MM.1S (cell line): ENCODE results near the gene MYO1F.
"Not testable (repeated sequence)": the region's sequence is repeated elsewhere in the genome, so short reads cannot be mapped to it uniquely, and the experiment has no call there.

Experiments used
- DNase-seq: peaks from one replicate; pipeline ENCODE4 v3.0.0-alpha.2; 2015
- H2AFZ ChIP-seq: fragments of 300-600 bp; sonication (generic); 2 replicates; pipeline ENCODE4 v1.6.0; 2016; ENCODE audit warnings: antibody characterized with exemption, low read length
- H3F3A ChIP-seq: fragments of 300-600 bp; sonication (generic); 2 replicates; pipeline ENCODE4 v1.6.1; 2016; ENCODE audit warnings: mild to moderate bottlenecking, antibody characterized with exemption, low read length, moderate library complexity, mixed read lengths; ENCODE audit not compliant: insufficient read depth
- H3K27ac ChIP-seq: fragments of 300-600 bp; sonication (generic); 2 replicates; pipeline ENCODE4 v1.5.1; 2016; ENCODE audit warnings: mild to moderate bottlenecking, low read length
- H3K27me3 ChIP-seq: fragments of 300-600 bp; sonication (generic); replicated peaks from 2 replicates; pipeline ENCODE4 v1.6.0; 2016; ENCODE audit warnings: low read length; ENCODE audit not compliant: insufficient read depth
- H3K36me3 ChIP-seq: fragments of 300-600 bp; sonication (generic); replicated peaks from 2 replicates; pipeline ENCODE4 v1.6.1; 2016; ENCODE audit warnings: mild to moderate bottlenecking, low read length, mixed read lengths; ENCODE audit not compliant: insufficient read depth
- H3K4me1 ChIP-seq: fragments of 300-600 bp; sonication (generic); 2 replicates; pipeline ENCODE4 v1.6.1; 2016; ENCODE audit warnings: low read length, mixed read lengths
- H3K4me2 ChIP-seq: fragments of 300-600 bp; sonication (generic); 2 replicates; pipeline ENCODE4 v1.6.0; 2016; ENCODE audit warnings: low read depth, low read length
- H3K4me3 ChIP-seq: fragments of 300-600 bp; sonication (generic); 2 replicates; pipeline ENCODE4 v1.5.1; 2016; ENCODE audit warnings: low read length, mixed read lengths
- H3K79me2 ChIP-seq: fragments of 300-600 bp; sonication (generic); 2 replicates; pipeline ENCODE4 v1.6.1; 2016; ENCODE audit warnings: mixed run types, low read length, mixed read lengths
- H3K9ac ChIP-seq: fragments of 300-600 bp; sonication (generic); 2 replicates; pipeline ENCODE4 v1.6.1; 2016; ENCODE audit warnings: low read length, mixed read lengths
- H3K9me2 ChIP-seq: fragments of 300-600 bp; sonication (generic); replicated peaks from 2 replicates; pipeline ENCODE4 v1.6.1; 2016; ENCODE audit warnings: mild to moderate bottlenecking, low read length, mixed read lengths; ENCODE audit not compliant: insufficient read depth
- H3K9me3 ChIP-seq: fragments of 300-600 bp; sonication (generic); replicated peaks from 2 replicates; pipeline ENCODE4 v1.6.1; 2016; ENCODE audit warnings: mild to moderate bottlenecking, low read length, mixed read lengths; ENCODE audit not compliant: insufficient read depth
- H4K20me1 ChIP-seq: fragments of 300-600 bp; sonication (generic); 2 replicates; pipeline ENCODE4 v1.6.1; 2016; ENCODE audit warnings: mild to moderate bottlenecking, low read length, moderate library complexity, mixed read lengths; ENCODE audit not compliant: insufficient read depth
- EZH2 ChIP-seq: fragments of 300-600 bp; sonication (generic); optimal IDR thresholded peaks from 2 replicates; pipeline ENCODE3; 2017; ENCODE audit warnings: low read depth, mild to moderate bottlenecking, antibody characterized with exemption, low read length, mixed read lengths
- EZH2phosphoT487 ChIP-seq: fragments of 300-600 bp; sonication (generic); IDR thresholded peaks from 2 replicates; pipeline ENCODE4 v1.6.1; 2018; ENCODE audit warnings: antibody characterized with exemption, low read length
- TF ChIP-seq, protein P1 (sequence below): fragments of 300-600 bp; sonication (generic); IDR thresholded peaks from 2 replicates; pipeline ENCODE4 v1.5.1; 2016; ENCODE audit warnings: antibody characterized with exemption, low read length, mixed read lengths

MYO1F gene

DNA sequence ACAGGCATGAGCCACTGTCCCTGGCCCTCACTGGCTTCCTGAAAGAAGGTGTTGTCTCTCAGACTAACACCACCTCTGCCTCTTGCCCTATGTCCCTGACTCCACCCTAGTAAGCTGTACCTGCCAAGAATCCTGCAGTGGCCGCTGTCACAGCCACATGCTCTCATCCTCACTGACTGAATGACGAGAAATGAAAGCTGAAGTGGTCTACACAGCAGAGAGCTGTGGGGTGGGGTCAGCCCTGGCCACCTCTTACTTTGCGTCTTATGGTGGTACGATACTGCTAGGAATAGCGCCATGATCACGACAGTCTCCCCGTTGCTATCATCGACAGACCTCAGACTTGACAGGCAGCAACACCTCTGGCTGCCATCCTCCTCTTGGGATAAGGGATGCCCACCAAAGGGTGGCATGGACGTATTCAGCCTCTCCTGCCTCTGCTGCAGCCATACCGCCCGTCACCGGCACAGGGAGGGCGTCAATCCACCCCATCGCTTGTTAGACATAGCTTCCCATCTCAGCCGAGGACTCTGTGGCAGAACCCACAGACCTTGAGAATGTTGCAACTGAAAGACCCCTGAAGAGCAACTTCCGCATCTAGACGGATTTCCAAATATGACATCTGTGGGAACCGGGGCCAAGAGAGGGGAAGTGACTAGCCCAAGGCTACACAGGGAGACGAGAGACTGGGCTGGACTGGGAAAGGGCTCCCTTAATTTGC lies 809 bp downstream of the MYO1F start:
- Histone ChIP-seq H3F3A (no peaks in the 10 kb centered on the region), H3K4me3 (no peak overlapping the region; the same call in 1 of the 2 replicates), H3K27ac (no peak overlapping the region), H3K36me3 (no peaks in the 10 kb centered on the region), H2AFZ (no peak overlapping the region), H3K9ac (no peak overlapping the region), H3K4me1 (peaks cover 6% of the 10 kb centered on the region; the same call in 1 of the 2 replicates), H3K79me2 (no peaks in the 10 kb centered on the region), H3K4me2 (peak overlapping the region; percentile 43; the same call in 1 of the 2 replicates), H3K9me2 (no peaks in the 10 kb centered on the region), H3K9me3 (no peaks in the 10 kb centered on the region), H4K20me1 (no peaks in the 10 kb centered on the region), H3K27me3 (peaks cover 61% of the 10 kb centered on the region)
- TF ChIP-seq EZH2phosphoT487 (no peak), EZH2 (no peak)
- TF ChIP-seq, protein P1, sequence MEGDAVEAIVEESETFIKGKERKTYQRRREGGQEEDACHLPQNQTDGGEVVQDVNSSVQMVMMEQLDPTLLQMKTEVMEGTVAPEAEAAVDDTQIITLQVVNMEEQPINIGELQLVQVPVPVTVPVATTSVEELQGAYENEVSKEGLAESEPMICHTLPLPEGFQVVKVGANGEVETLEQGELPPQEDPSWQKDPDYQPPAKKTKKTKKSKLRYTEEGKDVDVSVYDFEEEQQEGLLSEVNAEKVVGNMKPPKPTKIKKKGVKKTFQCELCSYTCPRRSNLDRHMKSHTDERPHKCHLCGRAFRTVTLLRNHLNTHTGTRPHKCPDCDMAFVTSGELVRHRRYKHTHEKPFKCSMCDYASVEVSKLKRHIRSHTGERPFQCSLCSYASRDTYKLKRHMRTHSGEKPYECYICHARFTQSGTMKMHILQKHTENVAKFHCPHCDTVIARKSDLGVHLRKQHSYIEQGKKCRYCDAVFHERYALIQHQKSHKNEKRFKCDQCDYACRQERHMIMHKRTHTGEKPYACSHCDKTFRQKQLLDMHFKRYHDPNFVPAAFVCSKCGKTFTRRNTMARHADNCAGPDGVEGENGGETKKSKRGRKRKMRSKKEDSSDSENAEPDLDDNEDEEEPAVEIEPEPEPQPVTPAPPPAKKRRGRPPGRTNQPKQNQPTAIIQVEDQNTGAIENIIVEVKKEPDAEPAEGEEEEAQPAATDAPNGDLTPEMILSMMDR = no peak
- DNase-seq = no peak

DNA sequence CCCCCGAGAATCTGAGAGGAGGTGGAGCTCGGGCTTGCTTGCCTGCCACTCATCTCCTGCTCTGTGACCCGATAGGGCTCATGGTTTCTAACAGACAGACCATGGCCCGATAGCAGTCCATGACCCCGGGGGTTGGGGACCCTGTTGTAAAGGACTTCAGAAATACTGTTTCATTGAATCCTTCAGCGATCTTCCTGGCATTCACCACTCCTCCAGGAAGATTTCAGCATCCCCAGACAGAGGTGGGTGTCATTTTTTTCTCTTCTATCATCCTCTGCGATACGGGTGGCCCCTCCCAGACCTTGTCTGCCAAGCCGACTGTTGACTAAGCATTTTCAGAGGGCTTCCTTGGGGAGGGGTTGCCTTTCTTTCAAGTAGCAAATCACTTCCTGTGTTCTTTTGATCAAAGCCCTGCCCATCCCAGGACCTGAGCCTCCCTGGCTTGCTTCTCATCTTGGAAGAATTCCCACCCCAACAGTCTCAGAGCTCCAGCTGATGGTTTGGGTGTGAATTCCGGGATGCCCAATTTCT lies 1.7 kb downstream of the MYO1F start:
- H3K4me2 ChIP-seq = peak overlapping the region; percentile 43
- peaks cover 12% of the 10 kb centered on the region; the same call in 1 of the 2 replicates for H3K4me1 ChIP-seq
- H3K36me3 ChIP-seq = no peaks in the 10 kb centered on the region
- H3K27ac ChIP-seq = no peak overlapping the region
- TF ChIP-seq EZH2phosphoT487 (no peak), EZH2 (no peak)
- TF ChIP-seq, protein P1 = no peak
- peak overlapping the region; percentile 69 for H2AFZ ChIP-seq
- peak overlapping the region; percentile 26; the same call in 1 of the 2 replicates for H3K4me3 ChIP-seq
- no peak overlapping the region for H3K9ac ChIP-seq
- peaks cover 63% of the 10 kb centered on the region for H3K27me3 ChIP-seq
- no peaks in the 10 kb centered on the region for H3K79me2 ChIP-seq
- H3K9me2 ChIP-seq = no peaks in the 10 kb centered on the region
- no peaks in the 10 kb centered on the region for H3F3A ChIP-seq
- H4K20me1 ChIP-seq = no peaks in the 10 kb centered on the region
- peak; percentile 26 for DNase-seq
- no peaks in the 10 kb centered on the region for H3K9me3 ChIP-seq

DNA sequence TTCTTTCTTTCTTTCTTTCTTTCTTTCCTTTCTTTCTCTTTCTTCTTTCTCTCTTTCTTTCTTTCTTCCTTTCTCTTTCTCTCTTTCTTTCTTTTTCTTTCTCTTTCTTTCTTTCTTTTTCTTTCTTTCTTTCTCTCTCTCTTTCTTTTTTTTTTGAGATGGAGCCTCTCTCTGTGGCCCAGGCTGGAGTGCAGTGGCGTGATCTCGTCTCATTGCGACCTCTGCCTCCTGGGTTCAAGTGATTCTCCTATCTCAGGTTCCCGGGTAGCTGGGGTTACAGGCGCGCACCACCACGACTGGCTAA lies 2.7 kb downstream of the MYO1F start:
- not testable (repeated sequence) for H4K20me1 ChIP-seq, H2AFZ ChIP-seq, DNase-seq, H3K4me2 ChIP-seq, H3K36me3 ChIP-seq, H3K27ac ChIP-seq, H3K9me3 ChIP-seq, H3K79me2 ChIP-seq, H3K9ac ChIP-seq, H3F3A ChIP-seq, H3K4me3 ChIP-seq, H3K9me2 ChIP-seq
- H3K4me1 ChIP-seq = peaks cover 15% of the 10 kb centered on the region
- H3K27me3 ChIP-seq = peaks cover 58% of the 10 kb centered on the region

GRCh38 chr19:8573316-8573715 lies 3.9 kb downstream of the MYO1F start:
- TF ChIP-seq EZH2 = no peak
- TF ChIP-seq, protein P1 = no peak
- no peak for TF ChIP-seq EZH2phosphoT487
- Histone ChIP-seq H3K4me2 (no peak overlapping the region), H3K36me3 (no peaks in the 10 kb centered on the region), H3K4me3 (no peak overlapping the region), H3K9ac (no peak overlapping the region), H4K20me1 (no peaks in the 10 kb centered on the region), H3K4me1 (peaks cover 25% of the 10 kb centered on the region), H3K27me3 (peaks cover 50% of the 10 kb centered on the region), H3K27ac (no peak overlapping the region), H3K9me3 (no peaks in the 10 kb centered on the region), H3K9me2 (no peaks in the 10 kb centered on the region), H2AFZ (no peak overlapping the region), H3K79me2 (no peaks in the 10 kb centered on the region), H3F3A (no peaks in the 10 kb centered on the region)
- no peak for DNase-seq
